Stimulated activated CD8-positive, alpha-beta memory T cell treated with anti-CD3 and anti-CD28 coated beads, Interleukin-15, amount 100 ng/mL, for 1 hour (primary cell): ENCODE data around the gene RCOR2.

ENCODE experiments used
- DNase-seq: peaks from one replicate; pipeline ENCODE4 v3.0.0-alpha.2; 2020; ENCODE audit warnings: low read depth

RCOR2 gene

DNA sequence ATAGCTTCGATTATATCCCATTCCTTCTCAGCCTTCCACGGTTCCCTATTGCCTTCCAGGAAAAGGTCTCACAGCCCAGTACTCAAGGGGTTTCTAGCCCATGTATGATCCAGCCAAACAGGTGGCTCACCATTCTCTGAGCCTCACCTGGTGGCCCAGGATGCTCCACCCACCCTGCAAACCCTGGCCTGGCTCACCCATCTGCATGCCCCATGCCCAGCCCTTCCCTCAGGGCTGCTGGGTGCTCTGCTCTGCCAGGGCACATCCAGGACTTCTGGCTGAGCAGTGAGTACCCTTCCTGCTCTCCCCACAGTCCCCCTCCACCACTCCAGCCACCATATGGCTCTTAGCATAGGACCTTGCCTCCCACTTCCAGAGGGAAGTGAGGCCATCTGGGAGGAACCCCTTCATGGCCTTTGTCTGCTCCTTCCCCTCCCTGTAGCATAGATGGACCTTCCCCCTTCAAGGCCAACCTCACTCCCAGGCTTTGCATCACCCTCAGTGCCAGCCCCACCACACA is 5.8 kb upstream of the RCOR2 start:
- no peak for DNase-seq

DNA sequence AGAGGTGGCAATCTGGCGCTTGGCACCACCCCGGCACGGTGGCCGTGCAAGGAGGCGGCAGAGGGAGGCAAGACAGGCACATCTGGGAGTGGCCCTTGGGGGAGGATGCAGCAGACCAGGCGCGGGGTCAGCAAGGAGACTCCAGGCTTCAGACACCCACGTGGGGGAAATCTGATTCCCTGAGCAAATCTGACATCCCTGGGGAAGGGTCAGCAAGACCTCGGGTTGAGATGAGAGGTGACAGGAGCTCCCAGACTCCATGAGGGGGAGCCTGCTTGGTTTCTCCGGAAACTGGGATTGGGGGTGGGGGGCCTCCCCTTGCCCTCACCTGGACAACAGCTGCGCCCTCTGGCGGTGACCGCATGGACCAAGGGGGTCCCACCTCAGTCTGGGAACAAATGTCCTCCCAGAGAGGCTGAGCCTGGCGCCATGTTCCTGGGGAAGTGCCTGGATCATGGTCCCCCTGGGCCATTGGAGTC is 4.0 kb upstream of the RCOR2 start:
- DNase-seq = no peak

DNA sequence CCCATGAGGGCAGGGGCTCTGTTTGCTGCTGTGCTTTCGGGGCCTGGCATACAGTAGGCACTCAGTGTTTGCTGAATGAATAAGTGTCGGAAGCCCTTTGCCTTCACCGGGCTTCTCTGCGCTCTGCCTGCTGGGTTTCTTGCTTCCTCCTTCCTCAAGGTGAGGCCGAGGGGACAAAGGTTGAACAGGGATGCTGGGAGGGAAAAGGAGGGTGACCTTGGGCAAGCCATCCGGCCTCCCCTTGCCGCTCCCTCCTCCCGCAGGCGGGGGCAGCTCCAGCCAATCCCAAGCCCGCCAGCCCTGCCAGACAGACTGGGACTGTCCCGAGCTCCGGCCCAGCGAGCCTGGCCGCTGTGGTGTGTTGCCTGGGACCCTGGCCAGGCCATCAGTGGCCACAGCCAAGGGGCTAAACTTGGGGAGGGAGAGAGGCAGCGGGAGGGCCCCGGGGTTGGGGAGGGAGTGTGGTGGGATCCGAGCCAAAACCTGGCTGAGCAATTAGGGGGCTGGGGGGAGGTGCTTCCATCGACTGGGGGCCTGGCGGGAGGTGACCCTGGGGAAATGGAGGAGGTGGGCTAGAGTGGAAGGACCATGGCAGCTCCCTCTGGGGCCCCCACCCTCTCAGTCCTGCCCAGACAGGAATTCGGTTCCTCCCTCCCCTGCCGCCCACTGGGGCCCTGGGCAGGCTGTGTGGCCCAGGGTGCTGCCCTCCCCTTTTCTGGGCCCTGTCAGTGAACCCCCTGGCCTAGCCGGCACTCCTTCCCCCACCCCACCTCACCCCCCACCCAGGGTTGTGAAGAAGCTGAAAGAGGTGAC is 3.4 kb upstream of the RCOR2 start:
- no peak for DNase-seq

DNA sequence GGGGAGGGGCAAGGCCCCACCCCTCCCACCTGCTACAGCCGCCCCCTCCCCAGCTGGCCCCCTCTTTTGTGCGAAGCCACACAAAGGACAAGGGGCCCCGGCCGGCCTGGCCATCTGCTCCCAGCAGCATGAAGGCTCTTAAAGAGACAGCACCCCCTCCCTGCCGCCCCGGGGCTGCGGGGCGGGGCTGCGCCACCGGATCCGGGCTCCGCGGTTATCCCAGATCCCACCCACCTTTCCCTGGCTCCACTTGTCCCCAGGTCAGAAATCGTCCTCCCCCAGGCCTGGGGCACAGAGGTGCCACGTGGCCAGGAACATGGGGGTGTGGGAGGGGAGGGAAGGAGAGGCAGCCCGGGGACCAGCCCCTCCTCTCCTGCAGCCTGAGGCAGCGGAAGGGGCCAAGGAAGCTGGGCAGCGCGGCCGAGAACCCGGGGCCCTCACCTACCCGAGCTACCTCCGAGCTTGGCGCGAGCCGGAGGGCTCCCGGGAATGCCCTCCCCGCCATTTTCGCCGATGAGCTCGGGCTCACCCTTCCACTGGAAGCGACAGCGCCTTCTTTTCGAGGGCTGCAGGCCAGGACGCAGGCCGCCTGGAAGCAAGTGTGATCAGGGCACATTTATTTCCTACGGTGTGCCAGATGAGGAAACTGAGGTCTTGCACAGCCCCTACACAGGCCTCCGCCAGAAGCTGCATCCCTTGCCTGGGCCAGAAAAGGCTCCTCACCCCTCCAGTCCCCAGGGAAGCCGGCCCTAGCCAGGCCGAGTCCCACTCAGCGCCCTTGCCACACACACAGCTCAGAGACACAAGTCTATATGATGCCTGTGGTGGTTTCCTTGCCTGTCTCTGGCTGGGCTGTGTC is 2.5 kb upstream of the RCOR2 start:
- no peak for DNase-seq

DNA sequence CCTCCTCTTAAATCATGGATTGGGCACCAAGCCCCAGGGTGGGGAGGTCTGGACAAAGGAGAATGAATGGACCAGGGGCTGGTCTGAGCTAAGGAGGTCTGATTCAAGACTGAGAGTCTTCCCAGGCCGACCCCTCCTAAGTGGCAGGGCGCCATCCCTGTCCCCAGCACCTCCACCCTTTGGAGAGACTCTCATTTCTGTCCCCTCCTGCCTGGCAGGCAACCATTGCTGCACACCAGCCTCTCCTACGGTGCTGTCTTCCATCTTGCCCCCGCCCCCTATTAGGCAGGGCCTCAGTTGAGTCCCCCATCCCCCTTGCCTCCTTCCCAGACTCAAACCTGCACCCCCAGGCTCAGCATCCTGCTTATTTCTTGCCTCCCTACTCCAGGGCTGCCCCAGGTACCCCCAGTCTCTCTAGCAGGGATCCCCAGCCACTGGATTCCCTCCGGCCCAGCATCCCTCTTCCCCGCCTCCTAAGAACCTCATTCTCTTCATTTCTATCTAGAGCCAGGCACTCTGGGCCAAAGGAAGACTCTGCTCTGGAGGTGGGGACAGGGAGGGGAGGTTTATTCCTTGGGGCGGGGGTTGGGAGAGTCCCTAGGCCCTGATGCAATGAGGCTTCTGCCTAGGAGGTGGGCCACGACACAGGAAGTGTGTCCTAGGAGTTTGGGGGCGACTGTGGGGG is 1.7 kb upstream of the RCOR2 start:
- no peak for DNase-seq

DNA sequence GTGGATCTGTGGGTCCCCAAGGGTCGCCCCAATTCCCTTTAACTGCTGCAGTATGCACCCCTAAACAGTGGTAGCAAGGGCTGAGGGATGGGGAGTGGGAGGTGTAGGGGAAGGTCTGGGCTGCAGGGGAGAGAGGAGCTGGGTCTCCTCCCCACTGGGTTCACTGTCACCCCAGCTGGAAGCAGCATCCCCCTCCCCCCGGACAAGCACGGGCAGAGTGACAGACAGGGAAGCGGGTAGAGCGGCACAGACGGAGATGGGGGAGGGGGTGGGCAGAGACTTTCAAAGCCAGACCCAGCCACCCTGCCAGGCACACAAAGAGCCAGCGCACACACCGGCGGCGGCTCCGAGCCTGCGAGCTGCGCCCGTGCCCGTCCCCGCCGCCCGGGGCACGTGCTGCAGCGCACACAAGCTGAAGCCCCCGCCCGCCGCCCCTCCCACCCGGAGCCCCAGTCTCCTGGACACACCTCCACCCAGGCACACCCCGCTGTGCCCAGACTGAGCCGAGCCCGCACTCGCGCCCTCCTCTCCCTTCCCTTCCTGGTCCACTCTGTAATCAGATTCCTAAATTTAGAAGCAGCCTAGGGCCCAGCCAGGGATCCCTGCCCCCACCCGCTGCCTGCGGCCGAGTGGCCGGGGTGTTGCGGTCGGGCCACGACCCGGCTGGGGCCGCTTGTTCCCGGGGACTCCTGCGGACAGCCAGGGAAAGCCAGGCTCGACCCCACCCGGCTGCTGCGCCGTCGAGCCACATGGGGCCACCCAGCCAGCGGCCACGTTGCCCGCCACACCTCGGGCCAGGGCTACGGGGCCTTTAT is 935 bp upstream of the RCOR2 start:
- no peak for DNase-seq

DNA sequence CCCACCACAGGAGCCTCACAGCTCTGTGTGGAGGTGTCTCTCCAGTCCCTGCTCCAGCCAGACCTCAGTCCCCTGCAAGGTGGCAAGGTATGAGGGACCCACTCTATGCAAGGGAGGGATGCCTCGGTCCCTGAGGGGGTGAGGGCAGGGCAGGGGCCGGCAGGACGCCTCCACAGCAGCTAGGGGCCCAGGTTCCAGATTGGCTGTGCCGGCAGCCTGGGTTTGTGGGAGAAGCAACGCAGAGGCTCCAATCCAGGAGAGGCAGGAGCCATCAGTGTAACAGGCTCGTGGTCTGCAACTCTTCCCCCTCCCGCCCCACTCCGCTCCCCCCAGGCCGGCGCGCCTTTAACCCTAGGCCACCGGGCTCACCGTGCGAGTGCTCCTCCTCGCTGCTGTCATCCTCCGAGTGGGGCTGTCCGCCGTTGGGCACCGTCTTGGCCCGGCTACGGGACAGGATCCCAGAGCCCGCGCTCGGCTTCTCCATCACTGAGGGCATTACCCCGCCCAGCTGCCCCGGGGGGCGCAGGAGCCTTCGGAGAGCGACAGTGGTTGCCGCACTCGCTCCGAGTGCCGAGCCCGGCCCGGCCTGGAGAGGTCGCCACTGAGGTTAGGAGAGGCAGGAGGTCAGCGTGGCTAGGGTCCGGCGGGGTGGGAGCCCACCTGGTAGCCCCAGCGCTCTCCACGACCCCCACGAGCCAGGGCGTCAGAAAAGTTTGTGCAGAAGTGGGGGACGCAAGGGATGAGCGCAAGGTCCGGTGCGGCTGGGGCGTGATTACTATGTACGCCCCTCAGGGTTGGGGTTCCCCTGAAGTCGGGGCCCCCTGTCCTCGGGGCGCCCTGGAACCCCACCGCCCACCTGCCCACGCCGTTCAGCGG is 765 bp downstream of the RCOR2 start:
- DNase-seq = no peak

DNA sequence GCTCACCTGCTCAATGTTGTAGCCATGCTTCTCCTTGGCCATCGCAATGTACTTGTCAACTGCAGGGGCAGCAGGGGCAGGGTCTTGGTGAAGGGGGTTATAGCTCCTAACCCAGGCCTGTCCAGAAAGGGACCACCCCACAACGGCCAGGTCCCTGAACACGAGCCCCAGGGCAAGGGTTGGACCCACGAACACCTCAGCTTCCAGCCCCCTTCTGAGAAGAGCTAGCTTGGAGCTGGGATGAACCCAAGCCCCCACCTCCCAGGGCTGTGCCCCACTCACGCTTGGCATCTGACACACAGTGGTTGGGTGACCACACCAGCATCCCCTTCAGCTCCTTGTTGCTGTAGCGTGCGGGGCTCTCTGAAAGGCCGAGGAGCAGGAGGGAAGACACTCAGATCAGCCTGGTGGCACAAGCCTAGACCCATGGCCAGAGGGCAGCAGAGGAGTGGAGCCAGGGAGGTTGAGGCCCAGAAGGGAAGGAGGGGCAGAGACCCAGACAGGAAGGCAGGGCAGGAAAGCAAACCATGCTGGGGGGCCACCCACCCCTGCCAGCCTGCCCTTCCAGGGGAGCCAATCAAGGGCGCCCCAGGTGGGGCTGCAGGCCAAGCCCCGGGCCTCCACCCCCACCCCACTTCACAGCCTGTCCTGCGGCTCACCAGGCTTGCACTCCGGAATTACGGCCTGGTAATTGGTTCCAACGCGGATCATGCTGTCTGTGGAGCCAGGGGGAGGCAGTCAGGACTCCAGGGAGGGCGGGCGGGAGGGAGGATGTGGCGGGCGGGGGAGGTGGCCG is 1.9 kb downstream of the RCOR2 start:
- DNase-seq = no peak

DNA sequence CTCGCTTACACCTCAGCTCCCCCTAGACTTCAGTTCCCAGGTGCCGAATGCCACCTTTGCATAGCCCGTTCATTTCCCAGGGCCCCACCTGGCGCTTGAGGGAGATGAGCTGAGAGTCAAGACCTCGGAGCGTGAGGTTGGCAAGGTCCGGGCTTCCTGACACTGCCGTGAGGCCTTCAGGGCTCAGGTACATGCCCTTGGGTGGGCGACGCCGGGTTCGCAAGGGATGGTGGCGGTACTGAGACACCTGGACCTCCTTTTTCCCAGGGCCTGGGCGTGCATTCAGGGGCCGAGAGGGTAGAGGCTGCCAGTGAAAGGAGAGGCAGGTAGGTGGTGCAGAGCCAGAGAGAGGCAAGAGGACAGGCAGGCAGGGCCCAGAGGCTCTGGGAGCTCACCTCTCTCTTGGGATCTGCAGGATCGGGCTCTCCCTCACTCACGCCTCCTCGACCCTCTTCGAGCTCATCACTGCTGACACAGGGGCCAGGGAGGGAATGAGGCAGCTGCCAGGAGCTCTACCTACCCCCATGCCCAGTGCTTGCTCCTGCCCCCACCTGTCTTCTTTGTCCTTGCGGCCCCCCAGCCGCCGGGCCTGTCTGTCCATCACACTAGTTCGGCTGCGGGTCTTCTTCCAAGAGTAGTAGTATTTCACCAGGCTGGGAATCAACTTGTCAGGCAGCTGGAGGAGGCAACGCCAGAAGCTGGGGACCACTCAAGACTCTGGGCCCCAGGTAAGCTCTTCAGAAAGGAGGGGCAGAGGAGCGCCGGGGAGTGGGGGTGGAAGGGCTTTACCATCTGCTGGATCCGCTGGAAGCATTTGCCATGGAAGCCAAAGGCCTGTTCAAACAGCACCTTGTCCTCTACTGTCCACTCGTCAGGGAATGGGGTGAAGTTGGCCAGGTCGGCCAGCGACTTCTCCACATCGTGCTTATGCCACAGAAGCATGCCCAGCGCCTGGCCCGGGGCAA is 2.8 kb downstream of the RCOR2 start:
- DNase-seq = no peak

DNA sequence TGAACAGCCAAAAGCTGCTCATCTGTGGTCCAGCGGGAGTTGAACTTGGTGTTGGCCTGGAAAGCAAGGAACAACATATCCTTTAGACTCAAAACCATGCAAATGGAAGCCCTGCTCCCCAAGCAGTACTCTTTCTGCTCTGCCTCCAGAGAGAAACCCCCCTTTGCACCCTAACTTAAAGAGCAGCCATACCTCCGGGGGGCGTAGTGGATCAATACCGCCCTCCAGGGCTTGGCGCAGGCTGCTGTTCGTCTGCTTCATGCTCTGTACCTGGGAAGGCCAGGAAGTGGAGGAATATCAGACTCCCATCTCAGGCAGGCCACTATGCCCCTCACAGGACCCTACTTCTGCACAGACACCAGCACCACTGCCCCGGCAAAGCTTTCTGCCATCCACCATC is 4.3 kb downstream of the RCOR2 start:
- no peak for DNase-seq

DNA sequence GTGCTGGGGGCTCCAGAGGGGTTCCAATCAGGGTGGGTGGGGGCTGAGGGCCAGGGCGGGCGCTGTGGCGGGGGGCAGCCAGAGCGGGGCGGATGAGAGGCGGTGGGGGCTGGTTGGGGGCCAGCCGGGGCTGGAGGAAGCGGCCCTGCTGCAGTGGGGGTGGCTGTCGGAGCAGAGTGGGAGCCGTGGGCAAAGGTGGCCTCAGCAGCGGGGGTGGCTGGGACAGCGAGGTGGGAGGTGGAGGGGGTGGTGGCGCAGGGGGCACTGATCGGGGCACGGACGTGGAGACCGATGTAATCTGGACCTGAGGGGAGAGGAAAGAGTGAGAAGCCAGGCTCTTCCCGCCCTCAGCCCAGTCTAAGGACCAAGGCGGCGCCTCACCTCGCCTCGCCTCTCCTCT is 5.1 kb downstream of the RCOR2 start:
- no peak for DNase-seq

DNA sequence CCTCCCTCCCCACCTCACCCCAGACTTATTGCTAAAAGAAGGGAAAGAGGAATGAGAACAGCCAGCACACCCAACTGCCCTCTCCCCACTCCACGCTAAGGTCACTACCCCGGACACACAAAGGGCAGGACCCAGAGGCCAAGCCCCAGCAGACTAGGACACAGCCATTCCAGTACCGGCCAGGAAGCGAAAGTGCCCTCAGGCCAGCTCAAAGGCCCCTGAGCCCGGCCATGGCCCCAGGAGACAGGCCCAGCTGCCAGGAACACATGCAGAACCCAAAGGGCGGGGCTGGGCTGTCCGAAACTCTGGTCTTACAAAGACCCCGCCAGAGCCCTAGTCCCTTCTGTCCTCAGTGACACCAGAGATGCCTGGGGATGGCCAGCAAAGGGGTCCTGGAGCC is 5.5 kb downstream of the RCOR2 start:
- no peak for DNase-seq

DNA sequence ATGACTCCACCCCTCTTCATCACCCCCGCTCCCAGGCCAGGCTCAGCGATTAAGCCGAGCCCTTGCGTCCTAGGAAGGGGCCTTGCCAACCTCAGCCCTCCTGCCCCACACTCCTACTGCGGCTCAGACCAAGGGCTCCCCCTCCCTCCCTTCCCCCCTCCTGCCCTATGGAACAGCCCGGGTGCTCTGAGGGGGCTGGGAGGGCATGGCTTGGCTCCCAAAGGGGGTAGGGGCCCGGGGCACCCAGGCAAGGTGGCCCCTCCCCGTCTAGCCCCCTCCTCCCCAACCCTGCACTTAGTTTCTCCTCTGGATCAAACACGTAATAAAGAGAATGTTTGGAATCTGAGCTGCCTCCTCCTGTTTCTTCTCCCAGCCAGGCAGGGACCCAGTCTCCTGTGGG is 6.3 kb downstream of the RCOR2 start:
- DNase-seq = no peak

DNA sequence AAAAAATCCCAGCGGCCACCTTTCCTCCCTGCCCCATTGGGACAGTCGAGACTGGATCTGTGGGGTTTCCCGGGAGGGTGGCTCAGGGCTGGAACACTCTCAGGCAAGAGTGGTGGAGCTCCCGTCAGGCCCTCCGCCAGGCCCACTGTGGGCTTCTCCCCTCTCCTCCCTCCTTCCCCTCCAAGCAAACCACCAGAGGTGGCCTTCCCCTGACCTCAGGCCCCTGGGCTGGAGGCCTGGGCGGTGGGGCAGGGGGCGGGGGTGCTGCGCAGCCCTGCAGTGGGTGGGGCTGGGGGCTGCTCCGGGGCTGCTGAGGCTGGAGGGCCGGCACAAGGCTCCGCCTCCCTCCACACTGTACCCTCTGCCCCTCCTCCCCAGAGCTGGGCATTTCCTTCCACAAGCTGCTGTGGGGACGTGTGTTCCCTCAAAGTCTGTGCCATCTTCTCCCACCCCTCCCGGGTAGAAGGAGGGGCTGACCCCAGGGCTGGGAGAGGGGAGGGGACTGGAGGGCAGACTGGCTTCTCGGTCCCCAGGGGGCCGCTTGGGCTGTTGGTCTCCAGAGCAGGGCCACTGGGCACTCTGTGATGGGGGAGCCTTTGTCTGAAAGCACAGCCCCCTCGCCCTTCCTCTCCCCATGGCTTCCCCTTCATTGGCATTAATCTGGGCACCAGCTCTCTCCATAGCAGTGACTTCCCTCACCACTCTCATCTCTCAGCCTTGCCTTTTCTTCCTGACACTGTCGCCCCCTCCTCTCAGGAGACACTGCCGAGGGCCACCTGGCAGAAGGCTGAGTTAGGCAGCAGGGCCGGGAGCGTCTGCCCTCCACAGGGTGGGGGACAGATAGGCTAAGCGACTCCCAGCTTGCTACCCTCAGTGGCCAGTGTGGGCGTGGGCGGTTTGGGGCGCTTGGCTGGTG is 7.1 kb downstream of the RCOR2 start:
- no peak for DNase-seq

DNA sequence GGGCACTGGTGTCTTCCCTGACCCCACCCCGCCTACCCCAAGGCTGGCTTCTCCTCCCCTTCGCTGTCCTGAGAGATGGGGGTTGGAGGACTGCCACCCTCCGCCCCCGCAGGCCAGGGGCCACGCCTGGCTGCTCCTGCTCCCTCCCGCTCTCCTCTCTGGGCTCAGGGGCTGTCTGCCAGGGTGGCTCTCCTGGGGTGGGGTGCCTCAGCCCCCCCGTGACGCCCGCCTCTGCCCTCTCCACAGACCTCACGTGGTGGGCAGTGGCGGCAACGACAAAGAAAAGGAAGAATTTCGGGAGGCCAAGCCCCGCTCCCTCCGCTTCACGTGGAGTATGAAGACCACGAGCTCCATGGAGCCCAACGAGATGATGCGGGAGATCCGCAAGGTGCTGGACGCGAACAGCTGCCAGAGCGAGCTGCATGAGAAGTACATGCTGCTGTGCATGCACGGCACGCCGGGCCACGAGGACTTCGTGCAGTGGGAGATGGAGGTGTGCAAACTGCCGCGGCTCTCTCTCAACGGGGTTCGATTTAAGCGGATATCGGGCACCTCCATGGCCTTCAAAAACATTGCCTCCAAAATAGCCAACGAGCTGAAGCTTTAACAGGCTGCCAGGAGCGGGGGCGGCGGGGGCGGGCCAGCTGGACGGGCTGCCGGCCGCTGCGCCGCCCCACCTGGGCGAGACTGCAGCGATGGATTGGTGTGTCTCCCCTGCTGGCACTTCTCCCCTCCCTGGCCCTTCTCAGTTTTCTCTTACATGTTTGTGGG is 8.1 kb downstream of the RCOR2 start:
- DNase-seq = no peak

DNA sequence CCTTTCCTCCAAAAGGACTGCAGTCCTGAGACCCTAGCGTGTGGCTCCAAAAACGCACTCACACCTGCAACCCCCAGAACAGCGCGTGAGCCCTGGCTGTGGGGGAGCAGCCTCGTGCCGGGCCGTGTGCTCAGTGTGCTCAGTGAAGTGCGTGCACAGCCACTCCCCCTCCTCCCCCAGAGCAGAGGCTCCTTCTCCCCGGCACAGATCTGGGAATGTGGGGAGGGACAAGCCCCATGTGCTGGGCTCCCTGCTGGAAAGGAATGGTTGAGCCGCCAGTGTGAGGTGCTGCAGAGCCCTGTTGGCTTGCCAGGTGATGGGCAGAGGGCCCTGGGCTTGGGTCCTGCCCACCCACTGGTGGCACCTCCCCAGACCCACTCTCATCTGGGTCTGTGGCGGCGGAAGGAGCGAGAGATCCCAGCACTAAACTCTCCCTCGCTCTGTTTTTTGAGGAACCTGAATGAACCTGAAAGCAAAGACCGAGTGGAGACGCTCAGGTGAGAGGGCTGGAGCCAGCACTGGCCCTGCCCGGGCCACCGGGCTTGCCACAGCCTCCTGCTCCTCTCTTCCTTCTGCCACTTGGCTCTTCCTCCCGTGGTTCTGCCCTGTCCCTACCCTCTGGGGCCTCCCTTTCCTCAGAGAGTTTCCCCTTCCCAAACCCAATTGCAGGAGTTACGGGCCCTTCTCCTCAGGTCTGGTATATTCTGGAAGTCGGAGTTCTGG is 9.0 kb downstream of the RCOR2 start:
- no peak for DNase-seq
